ENCODE measurements around the gene ARMH3.

The ARMH3 gene

GRCh38 chr10:101932183-101932582, 123.8 kb downstream of the ARMH3 start:
- no peaks in the 10 kb centered on the region for H3K79me2 ChIP-seq (ENCODE audit: low read length)
- no peaks in the 10 kb centered on the region for H3K9me2 ChIP-seq (replicated peaks; ENCODE audit: insufficient read depth, low read length)
- TF ChIP-seq EZH2 (optimal IDR thresholded peaks at IDR 0.05; ENCODE audit: low read depth, low read length) (no peak), EZH2phosphoT487 (IDR thresholded peaks at IDR 0.05; ENCODE audit: low read length) (no peak), CTCF (IDR thresholded peaks at IDR 0.05; ENCODE audit: low read length) (no peak)
- no peaks in the 10 kb centered on the region for H3F3A ChIP-seq (ENCODE audit: insufficient read depth, low read length)
- no peak for DNase-seq
- H3K9ac ChIP-seq (ENCODE audit: low read length), result no peak overlapping the region
- no peaks in the 10 kb centered on the region for H3K9me3 ChIP-seq (replicated peaks; ENCODE audit: insufficient read depth, low read length)
- H3K36me3 ChIP-seq (replicated peaks; ENCODE audit: insufficient read depth, low read length), result no peaks in the 10 kb centered on the region
- H2AFZ ChIP-seq (ENCODE audit: low read length), result no peak overlapping the region
- H3K27ac ChIP-seq (ENCODE audit: low read length), result no peak overlapping the region
- H3K4me3 ChIP-seq (ENCODE audit: low read length), result no peak overlapping the region
- H3K27me3 ChIP-seq (replicated peaks; ENCODE audit: insufficient read depth, low read length), result no peaks in the 10 kb centered on the region
- H3K4me1 ChIP-seq (ENCODE audit: low read length), result no peaks in the 10 kb centered on the region
- no peaks in the 10 kb centered on the region for H4K20me1 ChIP-seq (ENCODE audit: insufficient read depth, low read length)
- no peak overlapping the region for H3K4me2 ChIP-seq (ENCODE audit: low read depth, low read length)

- Histone ChIP-seq H3K9ac (ENCODE audit: low read length) (no peak overlapping the region), H3K4me2 (ENCODE audit: low read depth, low read length) (no peak overlapping the region), H3K27me3 (replicated peaks; ENCODE audit: insufficient read depth, low read length) (no peaks in the 10 kb centered on the region), H3K4me3 (ENCODE audit: low read length) (no peak overlapping the region), H3K4me1 (ENCODE audit: low read length) (peaks cover 16% of the 10 kb centered on the region), H2AFZ (ENCODE audit: low read length) (no peak overlapping the region), H3K36me3 (replicated peaks; ENCODE audit: insufficient read depth, low read length) (no peaks in the 10 kb centered on the region), H3K79me2 (ENCODE audit: low read length) (no peaks in the 10 kb centered on the region), H3K9me2 (replicated peaks; ENCODE audit: insufficient read depth, low read length) (no peaks in the 10 kb centered on the region), H3K9me3 (replicated peaks; ENCODE audit: insufficient read depth, low read length) (no peaks in the 10 kb centered on the region), H3K27ac (ENCODE audit: low read length) (no peak overlapping the region), H4K20me1 (ENCODE audit: insufficient read depth, low read length) (no peaks in the 10 kb centered on the region), H3F3A (ENCODE audit: insufficient read depth, low read length) (peaks cover 7% of the 10 kb centered on the region; the same call in 1 of the 2 replicates)
- TF ChIP-seq EZH2 (optimal IDR thresholded peaks at IDR 0.05; ENCODE audit: low read depth, low read length), result no peak
- TF ChIP-seq EZH2phosphoT487 (IDR thresholded peaks at IDR 0.05; ENCODE audit: low read length), result no peak
- no peak for TF ChIP-seq CTCF (IDR thresholded peaks at IDR 0.05; ENCODE audit: low read length)
- no peak for DNase-seq
These were observed 130.9 kb downstream of the ARMH3 start for GRCh38 chr10:101925027-101925426.

- Histone ChIP-seq H3K9me3 (replicated peaks; ENCODE audit: insufficient read depth, low read length) (no peaks in the 10 kb centered on the region), H2AFZ (ENCODE audit: low read length) (0 out of 2 replicates have a peak overlapping the region, but pooled peaks have one; percentile 15), H3K4me2 (ENCODE audit: low read depth, low read length) (peak overlapping the region; percentile 64), H3K27ac (ENCODE audit: low read length) (peak overlapping the region; percentile 4; the same call in 1 of the 2 replicates), H3K4me3 (ENCODE audit: low read length) (peak overlapping the region; percentile 15; the same call in 1 of the 2 replicates), H3K9me2 (replicated peaks; ENCODE audit: insufficient read depth, low read length) (no peaks in the 10 kb centered on the region), H3K36me3 (replicated peaks; ENCODE audit: insufficient read depth, low read length) (no peaks in the 10 kb centered on the region), H3K9ac (ENCODE audit: low read length) (no peak overlapping the region), H3K27me3 (replicated peaks; ENCODE audit: insufficient read depth, low read length) (no peaks in the 10 kb centered on the region), H3F3A (ENCODE audit: insufficient read depth, low read length) (peaks cover 7% of the 10 kb centered on the region; the same call in 1 of the 2 replicates), H3K79me2 (ENCODE audit: low read length) (no peaks in the 10 kb centered on the region), H3K4me1 (ENCODE audit: low read length) (peaks cover 16% of the 10 kb centered on the region), H4K20me1 (ENCODE audit: insufficient read depth, low read length) (no peaks in the 10 kb centered on the region)
- TF ChIP-seq EZH2 (optimal IDR thresholded peaks at IDR 0.05; ENCODE audit: low read depth, low read length) (no peak), EZH2phosphoT487 (IDR thresholded peaks at IDR 0.05; ENCODE audit: low read length) (no peak), CTCF (IDR thresholded peaks at IDR 0.05; ENCODE audit: low read length) (no peak)
- peak; percentile 53 for DNase-seq
These were observed 132.7 kb downstream of the ARMH3 start for GRCh38 chr10:101923256-101923655.
